VCaP (cell line): ENCODE results near the gene SLC22A14.
"Not testable (repeated sequence)": the region's sequence is repeated elsewhere in the genome, so short reads cannot be mapped to it uniquely, and the experiment has no call there.

Experiments used
- H3K27ac ChIP-seq: fragments of 450-650 bp; 2 replicates; pipeline ENCODE4 v1.5.1; 2017
- TF ChIP-seq, protein P1 (sequence below): fragments of 450-650 bp; conservative IDR thresholded peaks from 2 replicates; pipeline ENCODE4 v1.5.1; 2017; ENCODE audit warnings: mild to moderate bottlenecking, moderate library complexity

Gene SLC22A14, protein sequence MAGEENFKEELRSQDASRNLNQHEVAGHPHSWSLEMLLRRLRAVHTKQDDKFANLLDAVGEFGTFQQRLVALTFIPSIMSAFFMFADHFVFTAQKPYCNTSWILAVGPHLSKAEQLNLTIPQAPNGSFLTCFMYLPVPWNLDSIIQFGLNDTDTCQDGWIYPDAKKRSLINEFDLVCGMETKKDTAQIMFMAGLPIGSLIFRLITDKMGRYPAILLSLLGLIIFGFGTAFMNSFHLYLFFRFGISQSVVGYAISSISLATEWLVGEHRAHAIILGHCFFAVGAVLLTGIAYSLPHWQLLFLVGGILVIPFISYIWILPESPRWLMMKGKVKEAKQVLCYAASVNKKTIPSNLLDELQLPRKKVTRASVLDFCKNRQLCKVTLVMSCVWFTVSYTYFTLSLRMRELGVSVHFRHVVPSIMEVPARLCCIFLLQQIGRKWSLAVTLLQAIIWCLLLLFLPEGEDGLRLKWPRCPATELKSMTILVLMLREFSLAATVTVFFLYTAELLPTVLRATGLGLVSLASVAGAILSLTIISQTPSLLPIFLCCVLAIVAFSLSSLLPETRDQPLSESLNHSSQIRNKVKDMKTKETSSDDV

DNA sequence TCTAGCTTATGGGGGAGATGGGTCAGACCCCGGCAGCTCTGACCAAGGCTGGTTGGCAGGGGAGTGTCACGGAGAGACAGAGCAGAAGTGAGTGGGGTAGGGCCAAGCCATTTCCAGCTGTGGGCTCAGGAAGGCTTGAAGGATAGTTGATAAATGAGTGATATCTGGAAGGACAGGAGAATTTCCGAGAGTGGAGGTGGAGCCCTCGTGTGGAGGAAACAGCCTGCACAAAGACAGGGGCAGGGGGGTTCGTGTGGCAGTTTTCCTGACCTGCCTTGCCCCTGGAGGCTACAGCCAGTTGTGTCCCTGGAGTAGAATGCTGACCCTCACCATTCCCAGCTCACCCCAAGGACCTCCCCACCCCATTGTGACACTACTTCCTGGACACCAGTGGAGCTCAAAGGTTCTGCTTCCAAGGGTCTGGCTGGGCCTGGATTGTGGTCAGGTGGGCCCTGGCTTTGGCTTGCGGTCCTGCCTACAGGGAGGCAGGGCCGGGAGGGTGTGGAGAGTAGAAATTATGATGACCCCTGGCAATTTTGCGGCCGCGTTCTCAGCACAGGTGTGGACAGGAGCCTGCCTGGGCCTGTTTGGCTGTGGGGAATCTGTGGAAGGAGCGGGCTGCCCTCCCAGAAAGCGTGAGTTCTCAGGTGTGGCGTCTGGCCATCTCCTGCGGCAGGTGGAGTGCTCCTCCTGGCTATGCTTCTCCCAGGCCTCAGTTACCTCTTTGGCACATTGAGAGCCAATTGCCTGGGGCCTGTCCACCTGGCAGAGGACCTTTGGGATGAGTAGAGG is at the start of gene SLC22A14:
Gene SLC22A14, plus strand, starts transcription at position 400 of the 792 bp plus-strand sequence. CDS start 23,733 bp downstream, outside the sequence.
- no peak within 1 kb of the TSS for H3K27ac ChIP-seq
- TF ChIP-seq, protein P1, sequence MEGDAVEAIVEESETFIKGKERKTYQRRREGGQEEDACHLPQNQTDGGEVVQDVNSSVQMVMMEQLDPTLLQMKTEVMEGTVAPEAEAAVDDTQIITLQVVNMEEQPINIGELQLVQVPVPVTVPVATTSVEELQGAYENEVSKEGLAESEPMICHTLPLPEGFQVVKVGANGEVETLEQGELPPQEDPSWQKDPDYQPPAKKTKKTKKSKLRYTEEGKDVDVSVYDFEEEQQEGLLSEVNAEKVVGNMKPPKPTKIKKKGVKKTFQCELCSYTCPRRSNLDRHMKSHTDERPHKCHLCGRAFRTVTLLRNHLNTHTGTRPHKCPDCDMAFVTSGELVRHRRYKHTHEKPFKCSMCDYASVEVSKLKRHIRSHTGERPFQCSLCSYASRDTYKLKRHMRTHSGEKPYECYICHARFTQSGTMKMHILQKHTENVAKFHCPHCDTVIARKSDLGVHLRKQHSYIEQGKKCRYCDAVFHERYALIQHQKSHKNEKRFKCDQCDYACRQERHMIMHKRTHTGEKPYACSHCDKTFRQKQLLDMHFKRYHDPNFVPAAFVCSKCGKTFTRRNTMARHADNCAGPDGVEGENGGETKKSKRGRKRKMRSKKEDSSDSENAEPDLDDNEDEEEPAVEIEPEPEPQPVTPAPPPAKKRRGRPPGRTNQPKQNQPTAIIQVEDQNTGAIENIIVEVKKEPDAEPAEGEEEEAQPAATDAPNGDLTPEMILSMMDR = no peak

DNA sequence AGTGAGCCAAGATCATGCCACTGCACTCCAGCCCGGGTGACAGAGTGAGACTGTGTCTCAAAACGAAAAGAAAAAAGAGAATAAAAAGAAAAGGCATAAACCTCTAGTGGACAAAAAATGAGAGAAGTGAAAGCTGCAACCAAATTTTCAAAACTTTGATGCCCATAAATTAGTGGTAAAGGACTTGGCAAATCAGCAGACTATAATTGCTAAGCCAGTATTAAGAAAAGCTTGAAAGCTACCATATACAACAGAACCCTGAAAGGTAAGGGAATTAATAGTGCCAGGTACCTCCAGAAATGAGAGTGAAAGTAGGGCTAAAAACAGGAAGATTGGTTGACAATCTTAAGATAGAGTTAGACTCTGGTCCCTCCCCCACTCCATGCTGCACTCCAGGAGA is 49.4 kb upstream of the SLC22A14 start:
- H3K27ac ChIP-seq = no peak overlapping the region
- TF ChIP-seq, protein P1 = no peak

DNA sequence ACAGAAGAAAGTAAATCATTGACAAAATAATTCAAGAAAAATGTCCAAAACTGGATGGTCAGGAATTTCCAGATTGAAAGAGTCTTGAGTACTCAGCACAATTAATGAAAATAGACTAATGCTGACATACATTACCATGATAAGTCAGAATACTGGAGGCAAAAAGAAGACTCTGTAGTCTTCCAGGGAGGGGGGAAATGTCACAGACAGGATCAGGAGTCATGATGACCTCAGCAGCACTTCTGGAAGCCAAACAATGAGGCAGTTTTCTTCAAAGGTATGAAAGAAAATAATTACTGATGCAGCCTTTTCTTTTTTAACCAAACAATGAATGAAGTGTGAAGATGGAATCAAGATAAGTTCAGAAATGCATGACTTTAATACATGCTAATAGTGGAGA is 46.6 kb upstream of the SLC22A14 start:
- H3K27ac ChIP-seq = no peak overlapping the region
- TF ChIP-seq, protein P1 = no peak

DNA sequence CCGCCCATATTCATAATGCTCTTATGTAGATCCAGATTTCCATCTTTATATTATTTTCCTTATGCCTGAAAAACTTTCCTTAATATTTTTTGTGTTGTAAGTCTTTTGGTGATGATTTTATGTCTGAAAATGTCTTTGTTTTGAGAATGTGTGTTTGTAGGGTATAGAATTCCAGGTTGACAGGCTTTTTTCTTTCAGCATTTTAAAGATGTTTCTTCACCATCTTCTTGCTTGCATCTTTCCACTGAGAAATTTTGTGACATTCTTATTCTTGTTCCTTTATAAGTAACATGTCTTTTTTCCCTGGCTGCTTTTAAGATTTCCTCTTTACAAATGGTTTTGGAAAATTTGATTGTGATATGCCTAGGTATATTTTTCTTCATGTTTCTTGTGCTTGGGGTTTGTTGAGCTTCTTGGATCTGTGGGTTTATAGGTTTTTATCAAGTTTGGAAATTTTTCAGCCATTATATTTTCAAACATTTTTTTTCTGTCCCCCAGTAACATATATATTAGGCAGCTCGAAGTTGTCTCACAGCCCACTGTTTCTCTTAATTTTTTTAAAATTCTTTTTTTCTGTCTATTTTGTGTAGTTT is 43.6 kb upstream of the SLC22A14 start:
- TF ChIP-seq, protein P1 = no peak
- no peak overlapping the region for H3K27ac ChIP-seq

DNA sequence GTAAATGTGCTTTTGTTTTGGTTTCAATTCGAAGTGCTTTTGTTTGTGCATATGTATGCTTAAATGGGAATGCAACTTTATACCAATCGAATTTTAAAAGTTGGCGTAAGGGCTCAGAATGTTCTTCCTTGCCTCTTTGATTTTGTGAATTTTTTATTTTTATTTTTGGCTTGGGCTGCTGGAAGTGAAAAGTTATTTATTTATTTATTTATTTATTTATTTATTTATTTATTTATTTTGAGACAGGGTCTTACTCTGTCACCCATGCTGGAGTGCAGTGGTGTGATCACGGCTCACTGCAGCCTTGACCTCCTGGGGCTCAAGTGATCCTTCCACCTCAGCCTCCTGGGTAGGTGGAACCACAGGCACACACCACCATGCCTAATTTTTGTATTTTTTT is 39.3 kb upstream of the SLC22A14 start:
- H3K27ac ChIP-seq = not testable (repeated sequence)

DNA sequence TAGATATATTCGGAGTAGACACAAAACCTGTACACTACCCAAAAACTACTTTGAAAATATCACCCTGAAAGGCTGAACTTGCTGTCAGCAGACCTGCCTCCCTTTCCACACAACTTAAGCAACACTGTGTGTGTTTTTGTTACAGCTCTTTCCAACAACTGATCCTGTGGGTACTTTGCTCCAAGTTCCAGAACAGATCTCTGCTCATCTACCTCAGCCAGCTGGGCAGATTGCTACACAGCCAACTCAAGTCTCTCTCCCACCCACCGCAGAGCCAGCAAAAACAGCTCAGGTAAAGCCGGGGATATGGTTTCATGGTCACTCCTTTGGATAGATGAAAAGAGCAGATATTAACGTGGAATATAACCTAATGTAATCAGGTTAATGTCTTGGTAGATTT is 36.2 kb upstream of the SLC22A14 start:
- H3K27ac ChIP-seq = no peak overlapping the region
- TF ChIP-seq, protein P1 = no peak

DNA sequence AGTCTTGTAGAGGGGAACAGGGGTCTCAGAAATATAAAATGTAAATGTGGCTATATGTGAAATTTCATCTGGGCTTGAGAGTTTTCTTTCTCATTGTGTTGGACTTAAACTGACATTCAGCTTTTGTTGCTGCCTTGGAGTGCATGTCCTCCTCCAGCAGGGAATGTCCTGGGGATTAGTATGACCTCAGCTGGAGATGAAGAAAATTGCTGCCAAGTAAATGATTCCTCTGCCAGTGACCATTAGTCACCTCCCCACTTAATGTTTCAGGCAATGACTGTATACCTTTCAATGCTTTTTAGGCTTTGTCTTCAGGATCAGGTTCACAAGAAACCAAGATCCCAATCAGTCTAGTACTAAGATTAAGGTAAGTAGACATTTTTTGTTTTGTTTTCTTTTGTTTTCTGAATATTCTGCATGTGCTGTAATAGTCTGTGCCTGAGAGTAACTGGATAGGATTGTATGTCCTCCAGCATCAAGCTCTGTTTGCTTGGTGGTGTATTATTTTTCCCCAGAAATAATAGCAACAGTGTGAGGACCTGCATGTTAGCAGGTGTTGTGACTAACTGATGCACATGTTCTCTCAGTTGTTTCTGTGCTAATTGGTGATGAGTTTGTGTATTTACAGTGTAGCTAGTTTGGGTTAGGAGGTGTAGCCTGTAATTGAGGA is 34.6 kb upstream of the SLC22A14 start:
- TF ChIP-seq, protein P1 = no peak; the same call in 1 of the 2 replicates
- H3K27ac ChIP-seq = no peak overlapping the region
